Adrenal gland (tissue), 5 donors: ENCODE results near the gene PTH2.

Experiments used
- POLR2A ChIP-seq, 2 donors: fragments of 450-650 bp; IDR thresholded peaks; one replicate each; pipeline ENCODE4 v1.6.1; 2017; ENCODE audit warnings: antibody characterized with exemption in 2 of 2, mild to moderate bottlenecking in 2 of 2, moderate library complexity in 1 of 2
- TF ChIP-seq, protein P1 (sequence below), 6 experiments: fragments of 450-650 bp in 4 of 6; fragments of 200-600 bp in 2 of 6; sonication (generic) in 1 of 6; IDR thresholded peaks; 1 replicate in 5 of 6; 2 replicates in 1 of 6; pipeline versions ENCODE4 v1.5.1 to v1.8.0; 2016 to 2021; ENCODE audit warnings: antibody characterized with exemption in 6 of 6, mild to moderate bottlenecking in 2 of 6, moderate library complexity in 1 of 6
- donor health status: DM: no; HTN: no; CAD: no.

DNA sequence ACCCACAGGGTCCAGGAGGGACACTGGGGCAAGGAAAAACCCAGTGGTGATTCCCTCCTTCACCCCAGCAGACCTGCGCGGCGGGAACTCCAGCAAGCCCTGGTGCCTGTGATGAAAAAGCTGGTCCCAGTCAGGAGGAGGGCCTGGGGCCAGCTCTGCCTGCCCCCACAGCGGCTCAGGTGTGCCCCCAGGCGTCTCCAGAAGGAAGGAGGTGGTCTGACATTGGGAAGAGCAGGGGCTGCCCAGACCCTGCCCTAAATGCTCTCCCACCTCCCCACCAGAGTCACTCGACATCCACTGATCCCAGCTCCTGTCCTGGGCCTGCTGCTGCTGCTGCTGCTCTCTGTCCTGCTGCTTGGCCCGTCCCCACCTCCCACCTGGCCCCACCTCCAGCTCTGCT, 6.2 kb downstream of the PTH2 start:
- TF ChIP-seq, protein P1, sequence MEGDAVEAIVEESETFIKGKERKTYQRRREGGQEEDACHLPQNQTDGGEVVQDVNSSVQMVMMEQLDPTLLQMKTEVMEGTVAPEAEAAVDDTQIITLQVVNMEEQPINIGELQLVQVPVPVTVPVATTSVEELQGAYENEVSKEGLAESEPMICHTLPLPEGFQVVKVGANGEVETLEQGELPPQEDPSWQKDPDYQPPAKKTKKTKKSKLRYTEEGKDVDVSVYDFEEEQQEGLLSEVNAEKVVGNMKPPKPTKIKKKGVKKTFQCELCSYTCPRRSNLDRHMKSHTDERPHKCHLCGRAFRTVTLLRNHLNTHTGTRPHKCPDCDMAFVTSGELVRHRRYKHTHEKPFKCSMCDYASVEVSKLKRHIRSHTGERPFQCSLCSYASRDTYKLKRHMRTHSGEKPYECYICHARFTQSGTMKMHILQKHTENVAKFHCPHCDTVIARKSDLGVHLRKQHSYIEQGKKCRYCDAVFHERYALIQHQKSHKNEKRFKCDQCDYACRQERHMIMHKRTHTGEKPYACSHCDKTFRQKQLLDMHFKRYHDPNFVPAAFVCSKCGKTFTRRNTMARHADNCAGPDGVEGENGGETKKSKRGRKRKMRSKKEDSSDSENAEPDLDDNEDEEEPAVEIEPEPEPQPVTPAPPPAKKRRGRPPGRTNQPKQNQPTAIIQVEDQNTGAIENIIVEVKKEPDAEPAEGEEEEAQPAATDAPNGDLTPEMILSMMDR (IDR thresholded peaks at IDR 0.05): no peak
- TF ChIP-seq POLR2A (IDR thresholded peaks at IDR 0.05): no peak
